Measurements from ENCODE around the gene DEPDC1. TPM values are rescaled to one million over a fixed set of nuclear protein-coding genes. Genes with fewer than 3 reads are reported as not detected.

The DEPDC1 gene
- total RNA-seq, 1 experiment from 2014 or later = 26.1 TPM

DNA sequence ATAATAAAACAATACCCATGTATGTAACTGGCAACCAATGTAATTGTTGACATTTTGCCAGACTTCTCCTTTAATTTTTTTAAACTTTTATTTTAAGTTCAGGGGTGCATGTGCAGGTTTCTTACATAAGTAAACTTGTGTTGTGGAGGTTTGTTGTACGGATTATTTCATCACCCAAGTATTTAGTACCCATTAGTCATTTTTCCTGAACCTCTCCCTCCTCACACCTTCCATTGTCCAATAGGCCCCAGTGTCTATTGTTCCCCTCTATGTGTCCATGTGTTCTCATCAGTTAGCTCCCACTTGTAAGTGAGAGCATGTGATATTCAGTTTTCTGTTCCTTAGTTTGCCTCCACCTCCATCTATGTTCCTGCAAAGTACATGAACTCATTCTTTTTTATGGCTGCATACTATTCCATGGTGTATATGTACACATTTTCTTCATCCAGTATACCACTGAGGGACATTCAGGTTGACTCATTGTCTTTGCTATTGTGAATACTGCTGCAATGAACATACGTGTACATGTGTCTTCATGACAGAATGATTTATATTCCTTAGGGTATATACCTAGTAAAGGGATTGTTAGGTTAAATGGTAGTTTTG, 6.7 kb downstream of the DEPDC1 start:
- Histone ChIP-seq H2AFZ (ENCODE audit: low read length) (no peak overlapping the region), H2AK5ac (ENCODE audit: insufficient read length, low read length) (no peak overlapping the region), H3K27me3 (ENCODE audit: insufficient read depth, low read length) (no peaks in the 10 kb centered on the region), H3K79me1 (ENCODE audit: insufficient read depth, low read depth, low read length, poor library complexity, severe bottlenecking) (no peaks in the 10 kb centered on the region), H2BK20ac (ENCODE audit: low read depth, low read length, poor library complexity, severe bottlenecking) (no peak overlapping the region), H2BK5ac (ENCODE audit: insufficient read length, low read length) (no peak overlapping the region), H3K9me3 (ENCODE audit: control insufficient read depth, low read depth, low read length) (no peaks in the 10 kb centered on the region), H3K4me1 (ENCODE audit: insufficient read depth, low read length) (no peaks in the 10 kb centered on the region), H2BK15ac (ENCODE audit: low read depth, low read length) (no peak overlapping the region), H3K14ac (ENCODE audit: insufficient read depth, low read length) (no peak overlapping the region), H3K23me2 (ENCODE audit: insufficient read length, low read depth, low read length, poor library complexity, severe bottlenecking) (no peaks in the 10 kb centered on the region), H4K20me1 (ENCODE audit: control insufficient read depth, insufficient read depth, insufficient read length) (no peaks in the 10 kb centered on the region), H3K4me2 (ENCODE audit: insufficient read depth, insufficient read length, low read length) (no peak overlapping the region), H3K79me2 (ENCODE audit: insufficient read depth, low read length) (no peaks in the 10 kb centered on the region; the same call in 1 of the 2 replicates), H3K4ac (ENCODE audit: low read depth, low read length) (no peak overlapping the region), H3T11ph (ENCODE audit: low read length) (no peak overlapping the region), H4K5ac (ENCODE audit: insufficient read length, low read depth, low read length) (no peak overlapping the region), H2BK12ac (ENCODE audit: insufficient read length, low read depth, low read length) (no peak overlapping the region), H3K18ac (ENCODE audit: insufficient read length, low read depth, low read length) (no peak overlapping the region), H4K8ac (replicated peaks; ENCODE audit: insufficient read length, low read depth, low read length) (no peak overlapping the region), H3K9ac (ENCODE audit: extremely low read depth, insufficient read length, low read length) (no peak overlapping the region), H3K23ac (ENCODE audit: insufficient read length, low read depth, low read length) (no peak overlapping the region), H2BK120ac (ENCODE audit: low read depth, low read length, poor library complexity, severe bottlenecking) (no peak overlapping the region), H3K27ac (ENCODE audit: insufficient read length, low read depth, low read length) (no peak overlapping the region), H3K56ac (ENCODE audit: insufficient read length, low read depth, low read length) (no peak overlapping the region), H4K91ac (ENCODE audit: insufficient read length, low read depth, low read length) (no peak overlapping the region)
- WGBS (ENCODE audit: extremely low coverage, insufficient read length, low lambda C conversion rate) = no CpG with 5 or more reads among the region's 2 CpGs
- H3K9me3 Mint-ChIP-seq = no peaks in the 10 kb centered on the region; a peak in 1 of 5 replicates
- TF ChIP-seq, protein P1, sequence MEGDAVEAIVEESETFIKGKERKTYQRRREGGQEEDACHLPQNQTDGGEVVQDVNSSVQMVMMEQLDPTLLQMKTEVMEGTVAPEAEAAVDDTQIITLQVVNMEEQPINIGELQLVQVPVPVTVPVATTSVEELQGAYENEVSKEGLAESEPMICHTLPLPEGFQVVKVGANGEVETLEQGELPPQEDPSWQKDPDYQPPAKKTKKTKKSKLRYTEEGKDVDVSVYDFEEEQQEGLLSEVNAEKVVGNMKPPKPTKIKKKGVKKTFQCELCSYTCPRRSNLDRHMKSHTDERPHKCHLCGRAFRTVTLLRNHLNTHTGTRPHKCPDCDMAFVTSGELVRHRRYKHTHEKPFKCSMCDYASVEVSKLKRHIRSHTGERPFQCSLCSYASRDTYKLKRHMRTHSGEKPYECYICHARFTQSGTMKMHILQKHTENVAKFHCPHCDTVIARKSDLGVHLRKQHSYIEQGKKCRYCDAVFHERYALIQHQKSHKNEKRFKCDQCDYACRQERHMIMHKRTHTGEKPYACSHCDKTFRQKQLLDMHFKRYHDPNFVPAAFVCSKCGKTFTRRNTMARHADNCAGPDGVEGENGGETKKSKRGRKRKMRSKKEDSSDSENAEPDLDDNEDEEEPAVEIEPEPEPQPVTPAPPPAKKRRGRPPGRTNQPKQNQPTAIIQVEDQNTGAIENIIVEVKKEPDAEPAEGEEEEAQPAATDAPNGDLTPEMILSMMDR (conservative IDR thresholded peaks at IDR 0.05) = no peak
- no peak overlapping the region for H3K27ac Mint-ChIP-seq
- H3K36me3 Mint-ChIP-seq (ENCODE audit: insufficient read depth in 1 of 3, low read depth in 3 of 3) = peaks cover 38 to 66% (median 53%) of the 10 kb centered on the region in 3 experiments
- no peak overlapping the region for H3K4me3 Mint-ChIP-seq
- no peaks in the 10 kb centered on the region for H3K27me3 Mint-ChIP-seq (ENCODE audit: low read depth)
- peaks cover 9 to 17% of the 10 kb centered on the region in 2 experiments for H3K4me1 Mint-ChIP-seq
- DNase-seq = no peak

Data from H9 (cell line).